SK-N-SH (cell line): ENCODE results near the gene KRT35.

Experiments used
- EP300 ChIP-seq, 2 experiments: IDR thresholded peaks; 2 replicates each; pipeline versions ENCODE4 v1.4.0 to v1.6.1; 2012; ENCODE audit warnings: borderline replicate concordance in 1 of 2, low read depth in 1 of 2, low read length in 1 of 2
- EZH2phosphoT487 ChIP-seq: fragments of 200-600 bp; sonication (generic); IDR thresholded peaks from 2 replicates; pipeline ENCODE4 v1.6.1; 2017; ENCODE audit warnings: low read depth, mixed run types, mild to moderate bottlenecking, antibody characterized with exemption, moderate library complexity, borderline replicate concordance
- FOSL2 ChIP-seq: IDR thresholded peaks from 2 replicates; pipeline ENCODE4 v1.4.0; 2012; ENCODE audit warnings: low read depth, mild to moderate bottlenecking, moderate library complexity, borderline replicate concordance
- FOXM1 ChIP-seq: IDR thresholded peaks from 2 replicates; pipeline ENCODE4 v1.4.0; 2012; ENCODE audit warnings: low read depth, mild to moderate bottlenecking
- GABPA ChIP-seq: IDR thresholded peaks from 2 replicates; pipeline ENCODE4 v1.4.0; 2012; ENCODE audit warnings: low read depth, mild to moderate bottlenecking
- NRF1 ChIP-seq: IDR thresholded peaks from 2 replicates; pipeline ENCODE4 v1.6.1; 2012; ENCODE audit warnings: low read depth, mild to moderate bottlenecking, low read length
- RAD21 ChIP-seq: IDR thresholded peaks from 2 replicates; pipeline ENCODE4 v1.6.1; 2012; ENCODE audit warnings: mild to moderate bottlenecking, low read length
- REST ChIP-seq: IDR thresholded peaks from 2 replicates; pipeline ENCODE4 v1.6.1; 2012; ENCODE audit warnings: mild to moderate bottlenecking, low read depth, low read length, moderate library complexity
- RXRA ChIP-seq: IDR thresholded peaks from 2 replicates; pipeline ENCODE4 v1.4.0; 2012; ENCODE audit warnings: low read depth, mild to moderate bottlenecking, borderline replicate concordance
- TAF1 ChIP-seq: IDR thresholded peaks from 2 replicates; pipeline ENCODE4 v1.6.1; 2012; ENCODE audit warnings: low read depth, mild to moderate bottlenecking, low read length, moderate library complexity, borderline replicate concordance
- ZBTB33 ChIP-seq: IDR thresholded peaks from 2 replicates; pipeline ENCODE4 v1.4.0; 2012; ENCODE audit warnings: low read depth, borderline replicate concordance
- TF ChIP-seq, protein P1 (sequence below): fragments of 200-600 bp; sonication (generic); IDR thresholded peaks from 2 replicates; pipeline ENCODE4 v1.6.1; 2017; ENCODE audit warnings: antibody characterized with exemption, mild to moderate bottlenecking, moderate library complexity

DNA sequence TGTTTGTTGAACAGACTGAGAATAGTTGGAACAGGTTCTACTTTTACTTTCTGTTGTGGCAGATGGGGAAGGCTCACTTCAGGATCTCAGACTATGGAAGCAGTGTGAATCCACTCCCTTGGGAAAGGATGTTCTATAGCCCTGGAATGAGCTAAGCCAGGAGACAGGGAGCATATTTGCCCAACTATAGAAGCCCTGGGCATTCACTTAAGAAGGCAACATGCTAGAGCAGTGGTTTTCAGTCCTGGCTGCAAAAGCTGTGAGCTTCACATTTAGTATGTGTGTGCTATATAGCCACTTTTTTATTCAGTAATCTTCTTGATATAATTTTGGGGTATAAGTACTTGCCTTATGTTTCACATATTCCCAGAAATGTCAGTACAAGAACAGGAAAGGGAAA lies 12.6 kb downstream of the KRT35 start:
- TF ChIP-seq RXRA (no peak), EP300 (IDR thresholded peaks at IDR 0.05; ENCODE audit: borderline replicate concordance in 1 of 2, low read depth in 1 of 2, low read length in 1 of 2) (no peak), RAD21 (no peak), EZH2phosphoT487 (no peak), ZBTB33 (no peak), FOXM1 (no peak), FOSL2 (no peak), REST (no peak), TAF1 (no peak), NRF1 (no peak), GABPA (no peak)
- TF ChIP-seq, protein P1, sequence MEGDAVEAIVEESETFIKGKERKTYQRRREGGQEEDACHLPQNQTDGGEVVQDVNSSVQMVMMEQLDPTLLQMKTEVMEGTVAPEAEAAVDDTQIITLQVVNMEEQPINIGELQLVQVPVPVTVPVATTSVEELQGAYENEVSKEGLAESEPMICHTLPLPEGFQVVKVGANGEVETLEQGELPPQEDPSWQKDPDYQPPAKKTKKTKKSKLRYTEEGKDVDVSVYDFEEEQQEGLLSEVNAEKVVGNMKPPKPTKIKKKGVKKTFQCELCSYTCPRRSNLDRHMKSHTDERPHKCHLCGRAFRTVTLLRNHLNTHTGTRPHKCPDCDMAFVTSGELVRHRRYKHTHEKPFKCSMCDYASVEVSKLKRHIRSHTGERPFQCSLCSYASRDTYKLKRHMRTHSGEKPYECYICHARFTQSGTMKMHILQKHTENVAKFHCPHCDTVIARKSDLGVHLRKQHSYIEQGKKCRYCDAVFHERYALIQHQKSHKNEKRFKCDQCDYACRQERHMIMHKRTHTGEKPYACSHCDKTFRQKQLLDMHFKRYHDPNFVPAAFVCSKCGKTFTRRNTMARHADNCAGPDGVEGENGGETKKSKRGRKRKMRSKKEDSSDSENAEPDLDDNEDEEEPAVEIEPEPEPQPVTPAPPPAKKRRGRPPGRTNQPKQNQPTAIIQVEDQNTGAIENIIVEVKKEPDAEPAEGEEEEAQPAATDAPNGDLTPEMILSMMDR = no peak
